ENCODE measurements around the gene PEF1.

DNA sequence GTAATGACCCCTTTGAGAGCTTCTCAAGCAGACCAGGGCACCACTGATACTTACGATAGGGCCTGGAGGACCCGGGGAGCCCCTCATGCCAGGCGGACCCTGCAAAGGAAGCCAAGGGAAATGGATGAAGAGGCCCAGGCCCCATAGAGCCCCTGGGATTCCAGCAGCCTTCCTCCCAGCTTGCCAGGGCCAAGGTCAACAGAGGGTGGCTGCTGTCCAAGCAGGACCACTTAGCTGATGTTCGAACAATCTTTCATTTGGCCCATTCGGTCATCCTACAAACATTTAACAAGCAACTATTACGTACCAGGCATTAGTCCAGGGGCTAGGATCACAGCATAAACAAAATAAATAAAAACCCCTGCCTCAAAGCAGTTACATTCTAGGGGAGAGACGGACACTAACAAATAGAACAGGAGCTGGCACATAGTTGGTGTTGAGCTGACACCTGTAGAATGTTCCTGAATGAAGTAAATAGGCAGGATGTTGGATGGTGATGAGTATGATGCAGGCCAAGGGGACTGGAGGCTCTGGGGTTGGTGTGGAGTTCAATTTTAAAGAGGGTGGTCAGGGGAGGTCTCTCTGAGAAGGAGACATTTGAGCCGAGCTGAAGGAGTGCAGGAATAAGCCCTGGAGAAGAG lies 27.0 kb upstream of the PEF1 start:
- no peak for TF ChIP-seq POLR2A (IDR thresholded peaks at IDR 0.05)
- TF ChIP-seq, protein P1, sequence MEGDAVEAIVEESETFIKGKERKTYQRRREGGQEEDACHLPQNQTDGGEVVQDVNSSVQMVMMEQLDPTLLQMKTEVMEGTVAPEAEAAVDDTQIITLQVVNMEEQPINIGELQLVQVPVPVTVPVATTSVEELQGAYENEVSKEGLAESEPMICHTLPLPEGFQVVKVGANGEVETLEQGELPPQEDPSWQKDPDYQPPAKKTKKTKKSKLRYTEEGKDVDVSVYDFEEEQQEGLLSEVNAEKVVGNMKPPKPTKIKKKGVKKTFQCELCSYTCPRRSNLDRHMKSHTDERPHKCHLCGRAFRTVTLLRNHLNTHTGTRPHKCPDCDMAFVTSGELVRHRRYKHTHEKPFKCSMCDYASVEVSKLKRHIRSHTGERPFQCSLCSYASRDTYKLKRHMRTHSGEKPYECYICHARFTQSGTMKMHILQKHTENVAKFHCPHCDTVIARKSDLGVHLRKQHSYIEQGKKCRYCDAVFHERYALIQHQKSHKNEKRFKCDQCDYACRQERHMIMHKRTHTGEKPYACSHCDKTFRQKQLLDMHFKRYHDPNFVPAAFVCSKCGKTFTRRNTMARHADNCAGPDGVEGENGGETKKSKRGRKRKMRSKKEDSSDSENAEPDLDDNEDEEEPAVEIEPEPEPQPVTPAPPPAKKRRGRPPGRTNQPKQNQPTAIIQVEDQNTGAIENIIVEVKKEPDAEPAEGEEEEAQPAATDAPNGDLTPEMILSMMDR (IDR thresholded peaks at IDR 0.05), result no peak
